SIG-M5 (cell line): ENCODE data around the gene IGSF3.

ENCODE experiments used
- DNase-seq: peaks from one replicate; lab custom pipeline; 2025; lab: John Stamatoyannopoulos, UW

The IGSF3 gene

DNA sequence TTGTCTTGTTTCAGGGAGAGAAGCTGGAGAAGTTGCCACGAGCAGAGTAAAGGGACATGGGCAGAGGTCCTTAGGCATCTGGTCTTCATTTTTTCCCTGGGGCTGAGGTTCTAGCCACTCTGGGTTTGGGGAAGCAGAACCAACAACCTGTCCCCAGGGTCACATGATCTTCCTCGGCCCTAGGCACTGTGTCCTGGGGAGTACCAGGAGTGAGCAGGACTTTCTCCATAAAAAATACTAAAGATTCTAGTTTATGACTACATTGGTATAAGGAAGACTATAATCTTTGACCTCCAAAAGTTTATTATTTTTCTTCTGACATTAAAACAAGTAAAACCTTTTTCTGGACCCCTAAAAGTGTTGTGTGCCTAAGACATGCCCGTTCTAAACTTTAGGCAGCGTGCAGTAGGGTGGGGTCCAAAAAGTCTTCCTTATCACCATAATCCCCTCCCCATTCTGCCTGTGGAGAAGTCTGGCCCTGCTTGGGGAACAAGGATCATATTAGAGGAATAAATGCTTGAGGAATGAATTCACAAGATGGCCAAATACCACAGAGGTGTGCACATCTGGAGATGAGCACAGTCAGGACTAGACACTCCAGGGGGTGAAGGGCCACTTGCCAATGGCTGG lies 19.3 kb upstream of the IGSF3 start:
- DNase-seq = no peak

DNA sequence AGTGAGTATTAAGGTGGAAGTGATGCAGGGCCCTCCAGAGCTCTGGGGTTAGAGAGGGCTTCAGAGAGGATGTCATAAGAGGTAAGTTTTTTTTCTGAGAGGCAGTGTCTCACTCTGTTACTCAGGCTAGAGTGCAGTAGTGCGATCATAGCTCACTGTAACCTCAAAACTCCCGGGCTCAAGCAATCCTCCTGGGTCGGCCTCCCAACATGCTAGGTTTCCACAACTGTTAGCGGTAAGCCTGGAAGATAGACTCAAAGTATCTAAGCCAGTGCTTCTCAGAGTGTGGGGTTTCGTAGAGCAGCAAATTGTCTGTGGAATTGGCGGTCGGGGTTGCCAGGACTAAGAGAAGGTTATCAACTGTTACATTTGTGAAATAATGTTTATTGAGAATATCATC lies 18.6 kb upstream of the IGSF3 start:
- no peak for DNase-seq

DNA sequence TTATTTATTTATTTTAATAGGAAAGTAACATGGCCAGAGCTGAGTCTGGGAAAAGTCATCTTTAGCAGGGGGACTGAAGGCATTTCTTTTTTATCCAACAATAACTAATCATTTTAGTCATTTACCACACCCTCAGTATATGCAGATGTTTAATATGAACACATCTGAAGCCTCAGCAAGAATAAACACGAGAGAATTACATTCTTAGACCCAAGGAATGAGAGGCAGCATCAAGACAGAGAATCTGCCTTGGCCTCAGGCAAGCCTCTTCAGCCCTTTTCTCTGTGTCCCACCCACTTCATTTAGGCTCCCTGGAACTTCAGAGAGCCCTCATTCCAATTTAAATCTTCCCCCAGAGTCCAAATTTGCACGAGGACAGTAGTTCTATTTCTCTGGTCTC lies 17.0 kb upstream of the IGSF3 start:
- DNase-seq = no peak

DNA sequence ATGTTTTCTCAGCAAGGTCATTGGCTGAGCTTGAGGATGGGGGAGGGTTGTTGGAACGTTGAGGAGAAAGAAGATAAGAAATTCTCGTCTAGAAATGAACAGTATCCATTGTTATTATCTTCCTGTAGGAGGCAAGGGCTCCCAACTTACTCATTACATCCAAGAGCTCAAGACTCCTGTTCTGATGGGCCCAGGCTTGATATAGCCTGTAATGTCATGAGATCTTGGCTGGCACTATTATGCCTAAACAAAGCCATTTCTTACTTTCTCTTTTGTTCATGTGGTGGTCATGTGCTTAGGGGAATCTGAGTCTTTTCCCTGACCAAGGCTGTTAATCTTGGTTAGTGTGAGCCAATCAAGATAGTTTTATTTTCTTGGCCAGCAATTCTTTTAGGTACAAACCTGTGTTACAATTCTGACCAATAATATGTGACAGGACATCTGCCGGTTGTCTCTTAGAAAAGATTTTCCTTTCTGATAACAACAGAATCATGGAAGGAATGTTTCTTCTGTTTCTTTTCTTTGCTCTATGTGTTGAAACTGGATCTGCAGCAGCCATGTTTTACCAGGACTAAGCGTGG lies 15.2 kb upstream of the IGSF3 start:
- DNase-seq = no peak

DNA sequence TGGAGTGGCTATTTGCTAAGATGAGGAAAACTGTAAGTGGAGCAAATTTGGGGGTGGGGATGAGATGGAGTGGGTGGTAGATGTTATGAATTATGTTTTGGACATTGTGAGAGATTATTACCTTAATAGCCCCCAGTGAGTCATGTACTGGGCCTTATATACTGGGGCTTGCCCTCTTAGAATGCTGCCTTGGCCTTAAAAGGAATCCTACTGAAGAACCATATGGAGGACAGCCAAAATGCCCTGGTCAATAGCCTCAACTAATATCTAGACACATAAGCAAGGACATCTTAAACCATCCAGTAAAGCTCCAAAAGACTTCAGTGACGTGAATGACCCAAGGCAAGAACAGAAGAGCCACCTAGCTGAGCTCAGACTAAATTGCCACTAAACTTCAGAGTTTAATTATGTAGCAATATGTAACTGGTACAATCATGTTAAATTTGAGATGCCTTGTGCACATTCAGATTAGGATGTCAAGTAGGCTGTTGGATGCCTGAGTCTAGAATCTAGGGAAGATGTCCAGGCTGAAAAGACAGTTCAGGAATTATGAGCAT lies 13.9 kb upstream of the IGSF3 start:
- DNase-seq = no peak

DNA sequence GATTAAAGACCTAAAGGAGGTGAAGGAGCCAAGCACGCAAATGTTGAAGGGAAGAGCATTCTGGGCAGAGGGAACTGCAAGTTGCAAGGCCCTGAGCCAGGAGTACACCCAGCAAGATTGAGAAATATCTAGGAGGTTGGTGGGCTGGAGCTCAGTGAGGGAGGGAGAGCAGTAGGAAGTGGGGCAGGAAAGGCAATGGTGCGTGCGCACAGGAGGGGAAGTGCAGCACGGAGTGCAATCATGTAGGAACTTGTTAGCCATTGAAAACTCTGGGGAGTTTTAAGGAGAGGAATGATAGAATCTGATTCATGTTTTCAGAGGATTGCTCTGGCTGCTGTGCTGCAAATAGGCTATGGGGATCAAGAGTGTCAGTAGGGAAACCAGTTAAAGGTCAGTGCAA lies 13.2 kb upstream of the IGSF3 start:
- no peak for DNase-seq

DNA sequence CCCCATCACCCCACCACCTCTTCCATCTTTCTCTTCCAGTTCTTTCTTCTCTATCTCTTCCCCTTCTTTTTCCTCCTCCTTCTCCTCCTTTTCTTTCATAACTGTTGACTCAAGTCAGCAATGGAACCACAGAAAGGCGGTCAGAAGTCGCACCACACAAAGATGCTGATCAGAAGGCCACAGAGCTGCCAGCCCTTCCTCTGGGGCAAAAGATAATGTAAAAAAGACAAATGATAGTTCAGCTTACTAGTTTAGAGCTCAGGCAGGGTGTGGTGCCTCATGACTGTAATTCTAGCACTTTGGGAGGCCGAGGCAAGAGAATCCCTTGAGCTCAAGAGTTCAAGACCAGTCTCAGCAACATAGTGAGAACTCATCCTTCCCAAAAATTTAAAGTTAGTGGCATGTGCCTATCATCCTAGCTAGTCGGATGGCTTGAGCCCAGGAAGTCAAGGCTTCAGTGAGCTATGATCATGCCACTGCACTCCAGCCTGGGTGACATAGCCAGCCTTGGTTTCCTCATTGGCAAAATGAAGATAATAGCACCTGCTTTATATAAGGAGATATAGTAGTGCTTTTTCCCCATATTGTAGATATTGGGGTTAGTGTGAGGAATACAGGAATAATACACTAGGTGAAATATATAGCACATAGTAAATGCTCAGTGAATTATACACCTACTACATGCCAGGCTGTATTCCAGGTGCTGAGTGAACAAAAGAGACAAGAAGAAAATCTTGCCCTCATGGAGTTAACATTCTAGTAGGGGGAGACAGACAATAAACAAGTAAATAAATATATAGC lies 12.5 kb upstream of the IGSF3 start:
- DNase-seq = no peak

DNA sequence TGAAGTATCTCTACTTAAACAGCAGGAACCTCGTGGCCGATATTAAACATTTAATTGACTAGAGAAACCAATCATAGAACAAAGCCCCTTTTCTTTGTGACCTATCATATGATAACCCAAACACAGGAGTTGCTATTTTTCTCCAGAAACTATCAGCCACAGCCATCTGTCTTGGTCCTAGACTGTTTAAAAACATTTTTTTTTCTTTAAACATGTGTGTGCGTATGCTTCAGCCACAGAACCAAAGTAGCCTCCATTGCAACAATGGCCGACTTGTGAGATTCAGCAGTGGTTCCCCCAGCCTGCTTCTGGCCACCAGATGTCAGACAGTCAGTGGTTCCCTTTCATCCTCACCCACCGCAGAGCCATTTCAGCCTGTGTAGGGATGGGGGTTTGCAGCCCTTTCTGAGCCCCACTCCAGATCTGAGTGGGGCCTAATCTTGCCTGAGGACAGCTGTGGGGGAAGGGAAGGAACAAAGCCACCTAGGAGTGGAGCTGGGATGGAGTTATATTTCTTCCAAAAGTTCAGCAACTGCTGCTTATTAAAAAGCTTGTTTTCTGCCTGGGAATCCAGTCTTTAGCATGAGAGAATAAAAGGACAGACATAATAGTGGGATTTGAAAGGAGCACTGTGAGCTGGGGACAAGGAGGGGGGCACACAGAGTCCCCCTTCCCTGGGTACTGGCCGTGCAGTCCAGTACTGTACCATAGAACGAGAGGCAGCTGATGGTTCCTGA lies 11.7 kb upstream of the IGSF3 start:
- DNase-seq = no peak

DNA sequence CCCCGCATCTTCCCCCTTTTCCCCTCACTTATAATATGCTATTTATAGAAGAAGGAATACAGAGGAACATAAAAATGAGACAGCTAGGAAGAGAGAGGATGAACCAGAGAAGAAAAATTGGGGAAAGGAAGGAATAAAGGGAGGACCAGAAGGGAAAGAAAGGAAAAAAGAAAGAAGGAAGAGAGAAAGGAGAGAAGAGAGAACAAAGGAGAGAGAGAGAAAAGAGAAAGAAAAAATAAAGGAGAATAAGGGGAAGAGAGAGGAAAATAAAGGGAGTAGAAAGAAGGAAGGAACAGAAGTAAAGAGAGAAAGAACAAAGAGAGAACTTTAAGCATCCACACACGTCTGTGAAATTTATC lies 11.2 kb upstream of the IGSF3 start:
- no peak for DNase-seq

DNA sequence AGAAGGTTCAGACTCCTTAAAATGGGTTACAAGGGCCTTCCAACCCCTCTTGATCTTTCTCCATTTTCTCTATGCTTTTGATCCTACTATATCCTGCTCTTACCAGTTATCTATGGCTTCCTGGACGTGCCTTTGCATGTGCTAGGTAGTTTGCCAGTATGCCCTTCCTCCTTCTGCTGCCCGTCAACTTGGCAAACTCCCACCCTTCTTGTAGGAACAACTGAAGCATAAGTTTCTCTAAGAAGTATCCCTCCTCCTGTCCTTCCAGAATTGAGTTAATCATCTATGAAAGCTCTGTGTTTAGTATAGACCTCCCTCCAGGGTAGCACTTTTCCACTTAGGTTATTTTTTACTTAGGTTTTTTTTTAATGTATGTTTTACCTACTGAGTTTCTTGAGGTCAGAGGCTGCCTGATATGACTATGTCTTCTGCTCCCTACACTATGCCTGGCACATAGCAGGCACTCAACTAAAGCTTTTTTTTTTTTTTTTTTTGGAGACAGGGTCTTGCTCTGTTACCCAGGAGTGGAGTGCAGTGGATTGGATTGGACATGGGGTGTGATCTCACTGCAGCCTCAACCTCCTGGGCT lies 10.0 kb upstream of the IGSF3 start:
- DNase-seq = no peak

DNA sequence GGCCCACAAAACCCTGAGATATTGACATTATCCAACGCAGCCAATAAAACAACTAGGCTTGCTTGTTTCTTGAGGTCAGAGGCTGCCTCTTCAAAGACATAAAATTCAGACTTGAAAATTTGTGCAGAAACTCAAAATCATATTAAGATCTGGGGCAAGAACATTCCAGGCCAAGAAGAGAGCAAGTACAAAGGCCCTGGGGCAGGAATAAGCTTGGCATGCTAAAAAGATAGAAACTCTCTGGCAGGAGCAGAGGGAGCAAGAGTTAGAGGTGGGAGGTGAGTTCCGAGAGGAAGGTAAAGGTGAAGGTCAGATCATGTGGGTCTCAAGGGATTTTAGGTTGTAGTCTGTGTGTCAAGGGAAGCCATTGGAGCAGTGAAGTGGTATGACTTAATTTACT lies 8.8 kb upstream of the IGSF3 start:
- DNase-seq = no peak

DNA sequence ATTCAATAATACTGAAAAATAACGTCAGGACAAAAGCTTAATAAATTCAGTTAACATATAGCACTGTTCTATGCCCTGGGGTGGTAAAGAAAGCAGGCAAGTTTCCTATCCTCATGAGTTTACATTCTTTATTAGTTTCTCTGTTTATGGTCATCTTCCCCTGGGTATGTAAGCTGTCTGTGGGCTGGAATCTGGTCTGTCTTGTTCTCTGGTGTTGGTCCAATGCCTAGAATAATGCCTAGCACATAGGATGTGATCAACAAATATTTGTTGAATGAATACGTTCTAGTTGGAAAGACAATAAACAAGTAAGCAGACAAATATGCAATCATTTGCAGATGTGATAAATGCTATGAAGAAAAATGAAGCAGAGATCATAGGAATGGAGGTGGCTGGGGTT lies 7.2 kb upstream of the IGSF3 start:
- no peak for DNase-seq

DNA sequence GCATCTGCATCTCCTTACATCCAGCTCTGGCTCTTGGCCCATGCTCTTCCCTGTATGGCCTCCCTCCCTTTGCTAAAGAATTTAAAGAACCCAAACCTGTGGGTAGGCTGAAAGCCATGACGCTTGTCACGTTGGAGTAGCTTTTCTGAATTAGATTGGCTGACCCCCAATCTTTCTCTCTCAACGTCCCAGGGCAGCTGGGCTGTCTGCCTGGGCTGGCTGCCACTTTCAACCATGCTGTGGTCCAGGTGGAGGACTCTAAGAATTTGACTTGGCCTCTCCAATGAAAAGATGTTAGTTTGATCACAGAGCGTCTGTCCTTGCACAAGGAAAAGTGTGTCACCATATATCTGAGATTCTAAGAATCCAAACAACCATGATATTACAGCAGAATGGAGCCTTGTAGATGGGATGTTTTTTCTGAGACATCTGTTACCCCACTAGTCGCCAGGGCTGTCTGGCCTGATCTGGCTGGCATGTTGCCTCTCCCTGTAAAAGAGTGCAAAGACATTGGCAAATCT lies 6.5 kb upstream of the IGSF3 start:
- DNase-seq = no peak

DNA sequence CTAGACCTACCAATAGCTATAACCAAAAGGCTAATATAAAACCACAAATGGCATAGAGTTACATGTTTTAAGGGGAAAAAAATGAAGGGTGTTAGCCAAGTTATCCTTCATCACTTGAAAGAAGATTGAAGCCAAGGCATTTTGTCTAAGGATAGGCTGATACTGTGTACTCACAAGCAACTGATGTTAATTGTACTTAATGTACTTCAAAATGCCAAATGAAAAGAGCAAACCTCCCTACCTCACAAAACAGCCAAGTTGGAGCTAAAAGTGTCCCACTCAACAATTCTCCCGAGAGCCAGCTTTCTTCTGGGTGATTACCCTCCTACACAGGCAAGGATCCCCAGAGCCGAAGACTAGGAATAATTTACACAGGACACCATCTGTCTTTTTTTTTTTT lies 4.4 kb upstream of the IGSF3 start:
- DNase-seq = no peak

DNA sequence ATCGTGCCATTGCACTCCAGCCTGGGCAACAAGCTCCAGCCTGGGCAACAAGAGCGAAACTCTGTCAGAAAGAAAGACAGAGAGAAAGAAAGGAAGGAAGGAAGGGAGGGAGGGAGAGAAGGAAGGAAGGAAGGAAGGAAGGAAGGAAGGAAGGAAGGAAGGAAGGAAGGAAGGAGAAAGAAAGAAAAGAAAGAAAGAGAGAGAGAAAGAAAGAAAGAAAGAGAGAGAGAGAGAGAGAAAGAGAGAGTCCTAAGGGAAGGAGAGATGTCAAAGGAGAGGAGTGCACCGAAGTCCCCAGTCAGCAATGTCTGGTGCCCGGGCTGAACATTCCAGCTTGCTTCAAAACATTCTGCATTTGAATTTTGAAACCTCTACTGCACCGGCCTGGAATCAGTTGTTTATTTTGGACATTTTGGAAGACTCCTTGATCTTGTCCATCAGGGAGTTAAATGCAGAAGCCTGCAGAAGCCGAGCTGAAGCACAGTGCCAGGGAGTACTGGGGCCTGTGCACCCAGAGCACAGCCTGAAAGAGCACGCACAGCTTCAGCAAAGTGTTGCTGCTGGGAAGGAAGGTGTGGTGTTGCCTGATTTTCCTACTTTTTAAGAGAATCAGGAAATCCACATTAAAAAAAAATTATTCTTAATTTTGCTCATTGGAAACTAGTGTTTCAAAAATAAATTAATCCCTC lies 3.7 kb upstream of the IGSF3 start:
- DNase-seq = no peak

DNA sequence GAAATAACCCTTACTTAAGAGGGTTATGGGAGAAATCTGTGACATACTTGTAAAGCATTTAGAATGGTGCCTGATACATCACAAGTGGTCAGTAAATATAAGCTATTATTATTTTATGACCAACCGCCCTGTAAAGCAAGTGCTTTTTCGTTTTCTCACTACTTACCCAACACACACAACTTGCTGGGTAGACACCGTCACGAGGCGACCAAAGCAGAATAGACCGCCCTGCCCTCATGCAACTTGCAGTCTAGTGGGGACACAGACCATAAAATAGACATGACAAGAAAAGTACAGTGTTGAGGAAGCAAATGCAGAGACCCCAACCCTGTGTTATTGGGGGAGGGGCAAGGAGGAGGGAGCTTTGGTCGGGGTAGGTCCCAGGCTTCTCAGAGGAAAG lies 744 bp upstream of the IGSF3 start:
- DNase-seq = no peak

DNA sequence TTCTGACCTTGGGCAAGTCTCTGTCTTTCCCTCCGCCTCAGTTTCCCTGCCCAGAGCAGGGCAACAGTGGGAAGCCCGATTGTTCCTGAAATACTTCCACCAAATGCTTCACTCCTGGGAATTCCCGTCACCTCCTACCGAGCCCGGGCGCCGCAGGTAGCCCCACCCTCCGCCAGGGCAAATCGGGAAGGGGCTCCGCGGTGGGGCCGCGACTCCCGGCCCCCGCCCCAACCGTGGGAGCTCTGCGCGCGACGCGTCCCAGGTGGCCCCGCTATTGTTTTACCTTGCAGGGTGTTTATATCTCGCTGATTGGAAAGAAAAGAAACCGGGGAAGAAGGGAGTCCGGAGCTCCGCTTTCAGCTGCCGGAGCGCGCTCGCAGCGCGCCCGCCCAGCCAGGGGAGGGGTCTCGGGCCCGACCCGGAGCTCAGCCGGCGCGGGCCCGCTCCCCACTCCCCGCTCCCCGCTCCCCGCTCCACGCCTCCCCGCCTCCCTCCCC lies 407 bp downstream of the IGSF3 start:
- no peak for DNase-seq

DNA sequence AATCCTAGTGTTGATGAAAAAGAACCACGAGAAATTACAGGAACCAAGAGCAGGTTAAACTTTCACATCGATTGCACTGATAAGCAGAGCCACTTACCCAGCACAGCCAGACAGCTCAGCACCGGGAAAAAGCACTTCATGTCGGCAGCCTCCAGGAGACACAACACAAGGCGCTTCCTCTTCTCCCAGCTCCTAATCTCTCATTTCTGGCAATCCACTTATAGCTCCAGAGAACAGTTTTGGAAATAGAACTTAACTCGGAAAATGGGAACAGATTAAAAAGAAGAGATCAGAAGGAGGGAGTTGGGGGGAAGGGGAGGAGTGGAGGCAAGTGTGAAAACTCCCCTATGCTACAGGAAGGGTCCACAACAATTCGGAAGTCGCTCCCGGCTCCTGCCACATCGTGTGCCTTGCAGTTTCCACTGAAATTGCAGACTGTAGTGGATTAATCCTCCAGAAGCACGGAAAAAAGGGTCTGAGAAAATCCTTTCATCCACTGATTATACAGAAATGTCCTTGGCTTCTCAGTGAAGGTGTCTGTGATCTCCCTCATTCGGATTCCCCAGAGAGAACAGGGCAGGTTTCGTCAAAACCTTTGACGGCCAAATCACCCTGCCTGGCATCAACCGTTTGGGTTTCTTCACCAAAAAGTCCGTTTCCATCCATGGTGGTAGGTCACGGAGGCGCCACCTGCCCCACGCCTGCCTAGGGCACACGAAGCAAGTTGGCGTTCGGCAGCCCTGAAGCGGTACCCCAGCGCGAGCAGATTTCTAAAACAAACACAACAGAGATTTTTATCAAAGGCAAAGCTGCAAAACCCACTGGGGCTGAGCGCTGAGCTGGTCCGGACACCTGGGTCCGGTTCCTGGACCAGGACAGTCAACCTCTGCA lies 1.1 kb downstream of the IGSF3 start:
- DNase-seq = no peak

DNA sequence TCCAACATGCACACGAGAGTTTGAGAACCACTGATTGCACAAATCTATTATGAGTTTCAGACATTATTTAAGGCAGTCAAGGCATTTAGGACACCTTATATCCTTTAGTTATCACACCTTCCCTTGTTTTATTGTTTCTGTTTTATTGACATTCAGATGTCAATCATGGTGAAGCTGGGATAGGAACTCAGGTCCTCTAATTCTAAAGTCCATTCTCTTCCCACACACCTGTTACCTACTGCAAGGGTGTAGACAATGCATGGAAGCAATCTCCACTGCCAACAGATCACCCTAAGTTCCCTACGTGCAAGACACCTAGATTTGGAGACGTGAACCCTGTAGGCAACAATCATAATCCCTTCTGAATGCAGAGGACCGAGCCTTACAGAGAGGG lies 2.6 kb downstream of the IGSF3 start:
- no peak for DNase-seq

DNA sequence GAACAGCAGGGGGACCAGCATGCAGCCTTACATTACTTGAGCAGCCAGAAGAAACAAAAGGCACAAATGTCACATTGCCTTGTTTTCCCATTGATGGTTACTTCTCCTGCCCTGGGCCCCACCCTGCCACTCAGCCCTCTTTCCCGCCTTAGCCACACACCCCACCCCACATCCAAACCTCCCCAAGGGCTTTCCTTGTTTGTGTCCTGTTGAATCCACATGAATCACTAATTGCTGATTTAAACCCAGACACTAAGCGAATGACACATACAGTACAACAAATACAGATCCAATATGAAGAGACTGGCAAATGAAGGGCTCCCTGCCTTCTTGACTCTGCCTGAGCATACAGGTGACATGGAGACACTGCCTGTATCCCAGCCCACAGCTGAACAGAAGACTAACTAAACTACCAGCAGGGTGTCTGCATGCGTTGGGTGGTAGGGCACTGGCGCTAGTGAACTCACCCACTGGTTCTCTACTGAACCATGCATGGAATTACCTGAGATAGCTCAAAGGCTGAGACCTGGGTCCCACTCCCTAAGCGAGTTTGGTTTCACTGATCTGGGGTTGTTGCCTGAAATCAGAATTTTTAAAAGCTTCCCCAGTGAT lies 3.1 kb downstream of the IGSF3 start:
- no peak for DNase-seq
